Stimulated activated CD4-positive, alpha-beta T cell treated with anti-CD3 and anti-CD28 coated beads, Interleukin-15, amount 100 ng/mL, for 1 hour (primary cell): ENCODE measurements around the gene COL6A6.
"Not testable (repeated sequence)": the region's sequence is repeated elsewhere in the genome, so short reads cannot be mapped to it uniquely, and the experiment has no call there.

Experiments
- DNase-seq, 2 donors: peaks; one replicate each; pipeline ENCODE4 v3.0.0-alpha.2; 2020; ENCODE audit warnings: low read depth in 1 of 2, low spot score in 1 of 2

Gene COL6A6

DNA sequence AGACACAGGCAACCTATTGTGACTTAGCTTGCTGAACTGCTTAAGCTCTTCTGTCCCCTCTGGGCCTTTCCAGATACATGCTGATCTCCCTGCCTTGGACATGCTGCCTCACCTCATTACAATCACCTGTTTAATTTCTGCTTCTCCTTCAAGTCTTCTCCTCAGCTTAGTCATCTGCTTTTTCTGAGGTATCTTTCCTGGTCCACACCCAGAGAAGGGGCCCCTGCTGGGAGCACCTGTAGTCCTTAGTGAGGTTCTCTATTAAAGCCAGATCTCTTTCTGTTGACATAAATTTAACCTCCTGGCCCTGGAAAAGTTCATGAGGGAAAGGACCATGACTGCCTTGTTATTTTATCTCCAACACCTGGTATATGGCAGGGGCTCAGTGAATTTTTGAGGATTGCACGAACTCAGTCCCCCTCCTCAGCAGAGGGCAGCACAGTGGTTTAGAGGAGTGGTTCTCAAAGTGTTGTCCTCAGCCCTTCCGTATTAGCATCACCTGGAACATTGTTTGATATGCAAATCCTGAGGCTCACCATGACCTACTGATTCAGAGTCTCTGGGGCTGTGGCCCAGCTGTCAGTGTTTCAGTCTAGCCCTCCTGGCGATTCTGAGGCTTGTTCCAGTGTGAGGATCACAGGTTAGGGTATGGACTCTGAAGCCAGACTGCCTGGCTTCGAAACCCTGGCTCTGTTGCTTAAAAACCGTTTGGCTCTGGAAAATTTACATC is 12.7 kb downstream of the COL6A6 start:
- no peak for DNase-seq

DNA sequence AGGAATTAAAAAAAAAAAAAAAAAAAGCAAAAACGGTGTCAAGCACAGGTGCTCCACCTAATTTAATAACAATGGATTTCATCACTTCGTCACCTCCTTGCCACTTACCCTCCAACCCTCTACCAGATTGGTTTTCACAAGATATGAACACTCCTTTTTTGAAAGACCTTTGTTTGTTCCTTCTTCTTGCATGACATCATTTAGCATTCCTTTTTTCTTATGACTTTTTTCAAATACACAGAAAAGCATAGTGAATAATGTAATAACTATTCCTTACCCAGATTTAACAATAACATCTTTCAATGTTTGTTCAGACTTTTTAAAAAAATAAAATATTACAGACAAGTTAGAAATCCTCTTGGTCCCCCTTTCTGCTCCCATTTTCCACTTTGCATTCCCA is 16.3 kb downstream of the COL6A6 start:
- no peak for DNase-seq

DNA sequence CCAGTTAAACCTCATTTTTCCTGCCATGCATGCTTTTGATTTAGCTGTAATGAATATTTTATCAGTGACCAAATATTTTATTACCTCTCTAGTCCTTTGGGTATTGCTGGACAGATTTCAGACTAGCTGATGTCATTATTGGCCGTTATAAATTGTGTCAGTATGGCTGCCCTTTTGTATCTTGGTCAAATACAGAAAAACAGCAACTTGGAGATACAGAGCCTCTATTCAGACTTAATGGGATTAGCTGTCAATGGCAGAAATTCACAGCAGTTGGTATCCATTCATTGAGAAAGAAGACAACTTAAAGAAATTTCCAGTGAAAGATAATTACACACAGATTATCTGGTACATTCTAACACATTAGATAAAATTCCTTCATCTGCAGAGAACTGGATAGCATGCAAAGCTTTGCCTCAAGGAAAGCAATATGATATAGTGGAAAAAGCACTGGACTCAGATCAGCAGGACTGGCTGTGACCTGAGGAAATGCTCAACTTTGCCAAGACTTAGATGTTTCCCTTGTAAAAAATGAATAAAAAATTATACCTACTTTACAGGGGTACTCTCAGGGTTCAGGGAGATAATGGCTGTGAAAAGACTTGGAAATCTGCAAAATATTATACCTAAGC is 20.8 kb downstream of the COL6A6 start:
- DNase-seq, result no peak

DNA sequence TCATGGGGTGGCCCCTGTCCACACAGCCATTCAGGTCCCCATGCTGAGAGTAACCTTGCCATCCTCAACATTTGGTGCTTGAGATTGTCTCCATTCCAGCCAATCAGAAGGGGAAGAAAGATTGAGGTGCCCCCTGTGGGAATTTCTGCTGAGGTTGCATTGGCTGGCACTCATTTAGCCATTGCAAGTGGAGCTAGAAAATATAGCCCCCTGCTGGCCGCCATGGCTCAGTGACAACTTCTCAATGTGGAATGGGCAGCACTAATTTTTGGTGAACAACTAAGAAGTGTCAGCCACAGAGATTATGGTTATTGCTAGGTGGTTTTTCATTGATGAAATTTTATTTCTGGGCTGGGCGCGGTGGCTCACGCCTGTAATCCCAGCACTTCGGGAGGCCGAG is 22.0 kb downstream of the COL6A6 start:
- DNase-seq, result no peak

DNA sequence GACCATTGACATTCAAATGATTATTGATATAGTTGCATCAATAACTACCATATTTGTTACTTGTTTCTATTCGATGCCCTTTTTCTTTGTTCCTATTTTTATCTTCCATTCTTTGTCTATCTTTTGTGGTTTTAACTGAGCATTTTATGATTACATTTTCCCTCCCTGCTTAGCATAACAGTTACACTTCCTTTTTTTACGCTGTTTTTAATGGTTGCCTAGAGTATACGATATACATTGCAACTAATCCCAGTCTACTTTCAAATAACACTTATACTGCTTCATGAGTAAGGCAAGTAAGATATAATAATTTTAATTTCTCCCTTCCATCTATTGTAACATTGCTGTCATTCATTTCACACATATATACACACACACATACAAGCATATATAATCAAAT is 26.3 kb downstream of the COL6A6 start:
- no peak for DNase-seq

DNA sequence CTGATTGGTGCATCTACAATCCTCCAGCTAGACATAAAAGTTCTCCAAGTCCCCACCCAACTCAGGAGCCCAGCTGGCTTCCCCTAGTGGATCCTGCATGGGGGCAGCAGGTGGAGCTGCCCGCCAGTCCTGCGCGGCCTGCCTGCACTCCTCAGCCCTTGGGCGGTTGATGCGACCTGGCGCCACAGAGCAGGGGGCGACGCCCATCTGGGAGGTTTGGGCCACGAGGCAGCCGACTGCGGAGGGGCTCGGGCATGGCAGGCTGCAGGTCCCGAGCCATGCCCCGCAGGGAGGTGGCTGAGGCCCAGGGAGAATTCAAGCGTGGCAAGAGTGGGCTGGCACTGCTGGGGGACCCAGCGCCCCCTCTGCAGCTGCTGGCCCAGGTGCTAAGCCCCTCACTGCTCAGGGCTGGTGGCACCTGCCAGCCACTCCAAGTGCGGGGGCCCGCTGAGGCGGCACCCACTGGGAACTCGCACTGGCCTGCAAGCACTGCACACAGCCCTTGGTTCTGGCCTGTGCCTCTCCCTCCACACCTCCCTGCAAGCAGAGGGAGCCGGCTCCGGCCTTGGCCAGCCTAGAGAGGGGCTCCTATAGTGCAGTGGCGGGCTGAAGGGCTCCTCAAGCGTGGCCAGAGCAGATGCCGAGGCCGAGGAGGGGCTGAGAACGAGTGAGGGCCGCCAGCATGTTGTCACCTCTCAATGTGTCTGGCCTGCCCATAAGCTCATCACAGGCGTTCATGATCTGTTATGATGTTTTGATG is 30.1 kb downstream of the COL6A6 start:
- DNase-seq, result no peak

DNA sequence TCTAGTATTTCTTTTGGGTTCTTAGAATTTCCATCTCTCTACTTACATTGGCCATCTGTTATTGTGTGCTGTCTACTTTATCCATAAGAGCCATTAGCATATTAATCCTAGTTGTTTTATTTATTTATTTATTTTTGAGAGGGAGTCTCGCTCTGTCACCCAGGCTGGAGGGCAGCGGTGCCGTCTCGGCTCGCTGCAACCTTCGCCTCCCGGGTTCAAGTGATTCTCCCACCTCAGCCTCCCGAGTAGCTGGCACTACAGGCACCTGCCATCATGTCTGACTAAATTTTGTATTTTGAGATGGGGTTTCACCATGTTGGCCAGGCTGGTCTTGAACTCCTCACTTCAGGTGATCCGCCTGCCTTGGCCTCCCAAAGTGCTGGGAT is 30.7 kb downstream of the COL6A6 start:
- not testable (repeated sequence) for DNase-seq

DNA sequence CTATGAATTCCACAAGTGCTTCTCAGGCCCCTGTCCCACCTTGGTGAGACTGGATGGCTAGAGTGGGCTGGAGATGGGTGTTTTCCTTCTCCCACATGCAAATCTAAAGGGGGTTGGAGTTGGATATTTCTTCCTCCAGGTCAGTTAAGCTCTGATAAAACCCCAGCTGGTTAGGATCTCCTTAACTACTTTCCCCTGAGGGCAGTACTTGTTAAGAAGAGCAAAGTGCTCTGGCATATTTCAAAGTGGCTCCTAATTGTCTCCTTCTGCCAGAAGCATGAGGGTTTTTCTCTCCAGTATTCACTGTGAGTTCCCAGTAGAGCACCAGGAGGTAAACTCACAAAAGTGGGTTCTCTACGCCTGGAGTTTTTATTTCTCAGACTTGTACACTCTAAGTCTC is 31.4 kb downstream of the COL6A6 start:
- DNase-seq, result no peak

DNA sequence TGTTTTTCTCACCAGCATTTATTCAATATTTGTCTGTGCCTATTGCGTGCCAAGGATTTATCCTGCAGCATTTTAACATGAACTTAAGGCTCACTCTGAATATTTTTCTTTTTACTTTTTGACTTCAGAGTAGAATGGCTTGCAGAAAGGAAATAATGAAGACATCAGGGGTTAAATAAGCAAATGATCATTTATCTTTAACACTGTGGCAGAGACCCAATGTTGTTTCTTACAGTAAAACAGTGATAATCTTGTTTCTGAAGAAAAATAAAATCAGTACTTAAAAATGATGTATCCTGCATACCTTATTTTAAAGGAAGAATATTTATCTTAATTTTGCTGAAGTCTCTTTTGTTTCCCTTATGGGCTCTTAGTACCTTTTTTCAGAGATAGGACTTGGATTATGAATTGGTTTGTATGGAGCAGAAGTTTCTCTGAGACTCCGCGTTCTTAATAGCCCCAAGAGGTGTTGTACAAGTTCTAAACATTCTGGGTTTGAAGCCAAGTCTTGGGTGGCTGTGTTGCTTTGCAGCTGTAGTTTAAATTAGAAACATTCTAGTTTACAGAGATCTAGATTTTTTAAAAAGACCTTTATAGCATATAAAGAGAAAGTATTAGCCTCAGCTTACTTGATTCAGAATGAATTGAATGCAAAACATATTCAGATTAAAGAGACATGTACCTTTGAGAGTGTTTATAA is 40.5 kb downstream of the COL6A6 start:
- no peak for DNase-seq

DNA sequence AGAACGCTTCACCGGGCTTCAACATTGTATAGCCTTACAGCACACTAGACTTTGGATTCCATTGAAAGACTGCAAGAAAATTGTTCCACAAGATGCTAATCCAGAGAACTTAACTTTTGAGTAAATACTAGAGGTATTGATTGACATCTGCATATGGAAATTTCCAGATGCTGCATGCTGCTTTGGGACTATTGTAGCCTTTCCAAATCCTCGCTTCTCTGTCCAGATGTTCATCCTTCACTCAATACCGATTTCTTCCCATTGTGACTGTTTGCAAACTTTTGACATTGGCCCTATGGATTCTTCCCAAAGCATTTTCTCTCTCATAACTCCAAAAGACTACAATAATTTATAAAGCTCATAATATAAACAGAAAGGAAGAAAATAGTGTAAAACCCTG is 41.4 kb downstream of the COL6A6 start:
- DNase-seq, result no peak

DNA sequence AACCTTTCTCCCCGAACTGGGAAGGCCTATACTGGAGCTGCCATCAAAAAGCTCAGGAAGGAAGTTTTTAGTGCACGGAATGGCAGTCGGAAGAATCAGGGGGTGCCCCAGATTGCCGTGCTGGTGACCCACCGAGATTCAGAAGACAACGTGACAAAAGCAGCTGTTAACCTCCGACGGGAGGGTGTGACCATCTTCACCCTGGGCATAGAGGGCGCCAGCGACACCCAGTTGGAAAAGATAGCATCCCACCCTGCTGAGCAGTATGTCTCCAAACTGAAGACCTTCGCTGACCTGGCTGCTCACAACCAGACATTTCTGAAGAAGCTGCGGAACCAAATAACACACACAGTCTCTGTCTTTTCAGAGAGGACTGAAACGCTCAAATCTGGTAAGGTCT is 48.2 kb downstream of the COL6A6 start:
- no peak for DNase-seq
